Neural cell (in vitro differentiated cells): Measurements from ENCODE around the gene SMIM1. TPM values are rescaled to one million over a fixed set of nuclear protein-coding genes. Genes with fewer than 3 reads are reported as not detected.

ENCODE experiments used
- H2AFZ ChIP-seq: fragments of 200-600, 300-800 bp; sonication (generic), shearing (Covaris generic); 2 replicates; pipeline ENCODE4 v1.6.0; 2014; ENCODE audit warnings: low read depth, mild to moderate bottlenecking, antibody characterized with exemption, low read length, moderate library complexity
- H3F3A ChIP-seq: fragments of 200-600 bp; shearing (Covaris generic); 2 replicates; pipeline ENCODE4 v1.6.1; 2016; ENCODE audit warnings: mild to moderate bottlenecking, moderate library complexity, mixed read lengths, antibody characterized with exemption, low read length; ENCODE audit not compliant: insufficient read depth, poor library complexity, severe bottlenecking
- H3K27ac ChIP-seq: fragments of 200-600, 300-800 bp; sonication (generic), shearing (Covaris generic); 2 replicates; pipeline ENCODE4 v1.5.1; 2014; ENCODE audit warnings: mild to moderate bottlenecking, low read length, moderate library complexity
- H3K27me3 ChIP-seq: fragments of 300-800, 200-600 bp; sonication (generic), shearing (Covaris generic); 2 replicates; pipeline ENCODE4 v1.6.0; 2014; ENCODE audit warnings: mild to moderate bottlenecking, low read depth, low read length, moderate library complexity; ENCODE audit not compliant: insufficient read depth
- H3K36me3 ChIP-seq: fragments of 300-800, 200-600 bp; sonication (generic), shearing (Covaris generic); 2 replicates; pipeline ENCODE4 v1.5.1; 2014; ENCODE audit warnings: mild to moderate bottlenecking, antibody characterized with exemption, low read length, moderate library complexity; ENCODE audit not compliant: insufficient read depth
- H3K4me2 ChIP-seq: fragments of 300-800, 200-600 bp; sonication (generic), shearing (Covaris generic); 2 replicates; pipeline ENCODE4 v1.6.0; 2014; ENCODE audit warnings: mild to moderate bottlenecking, low read length
- H3K4me3 ChIP-seq: fragments of 300-800, 200-600 bp; sonication (generic), shearing (Covaris generic); 2 replicates; pipeline ENCODE4 v1.5.1; 2014; ENCODE audit warnings: mild to moderate bottlenecking, low read length, moderate library complexity
- H3K79me2 ChIP-seq: fragments of 200-600 bp; shearing (Covaris generic); replicated peaks from 2 replicates; pipeline ENCODE4 v1.6.0; 2014; ENCODE audit warnings: mild to moderate bottlenecking, low read length, moderate library complexity; ENCODE audit not compliant: insufficient read depth
- H3K9ac ChIP-seq: fragments of 300-800, 200-600 bp; sonication (generic), shearing (Covaris generic); 2 replicates; pipeline ENCODE4 v1.6.1; 2016; ENCODE audit warnings: mild to moderate bottlenecking, low read length, mixed read lengths
- H3K9me2 ChIP-seq: fragments of 200-600 bp; shearing (Covaris generic); 2 replicates; pipeline ENCODE4 v1.6.1; 2016; ENCODE audit warnings: mild to moderate bottlenecking, low read length, mixed read lengths; ENCODE audit not compliant: insufficient read depth
- H3K9me3 ChIP-seq: fragments of 200-600, 300-800 bp; sonication (generic), shearing (Covaris generic); 2 replicates; pipeline ENCODE4 v1.6.1; 2016; ENCODE audit warnings: mild to moderate bottlenecking, mixed run types, low read length, moderate library complexity, mixed read lengths
- H4K20me1 ChIP-seq: fragments of 200-600 bp; shearing (Covaris generic); 2 replicates; pipeline ENCODE4 v1.6.1; 2016; ENCODE audit warnings: mild to moderate bottlenecking, mixed run types; ENCODE audit not compliant: insufficient read depth
- EP300 ChIP-seq: fragments of 450-650 bp; conservative IDR thresholded peaks from 2 replicates; pipeline ENCODE4 v1.6.1; 2014; ENCODE audit warnings: antibody characterized with exemption, mild to moderate bottlenecking, moderate library complexity; ENCODE audit not compliant: poor library complexity, severe bottlenecking
- EZH2 ChIP-seq: fragments of 200-600, 300-800 bp; shearing (Covaris generic), sonication (generic); IDR thresholded peaks from 2 replicates; pipeline ENCODE4 v1.6.1; 2014; ENCODE audit warnings: antibody characterized with exemption, low read length, borderline replicate concordance, mild to moderate bottlenecking; ENCODE audit not compliant: insufficient read depth, poor library complexity, severe bottlenecking
- MXI1 ChIP-seq: fragments of 450-650 bp; conservative IDR thresholded peaks from 2 replicates; pipeline ENCODE4 v1.6.1; 2014; ENCODE audit warnings: antibody characterized with exemption, mild to moderate bottlenecking; ENCODE audit not compliant: poor library complexity, severe bottlenecking
- POLR2AphosphoS5 ChIP-seq: IDR thresholded peaks from 2 replicates; pipeline ENCODE4 v1.6.1; 2012
- RAD21 ChIP-seq: fragments of 450-650 bp; conservative IDR thresholded peaks from 2 replicates; pipeline ENCODE4 v1.6.1; 2014; ENCODE audit warnings: antibody characterized with exemption, mild to moderate bottlenecking, moderate library complexity
- SMC3 ChIP-seq: fragments of 450-650 bp; conservative IDR thresholded peaks from 2 replicates; pipeline ENCODE4 v1.6.1; 2014; ENCODE audit warnings: antibody characterized with exemption, mild to moderate bottlenecking, moderate library complexity; ENCODE audit not compliant: poor library complexity
- TAF1 ChIP-seq: IDR thresholded peaks from 2 replicates; pipeline ENCODE4 v1.6.1; 2012; ENCODE audit warnings: low read depth
- polyA plus RNA-seq: library from polyadenylated mRNA; depleted of rRNA; stranded (reverse); fragments of >200 nt; gene quantifications from 2 replicates; pipeline ENCODE4 v1.2.3, GENCODE V29; 2014
- TF ChIP-seq, protein P1 (sequence below): fragments of 450-650 bp; IDR thresholded peaks from 2 replicates; pipeline ENCODE4 v1.5.1; 2014; ENCODE audit warnings: antibody characterized with exemption, mild to moderate bottlenecking, moderate library complexity; ENCODE audit not compliant: poor library complexity, severe bottlenecking
- TF ChIP-seq, protein P2 (sequence below): IDR thresholded peaks from 2 replicates; pipeline ENCODE4 v1.6.1; 2012; ENCODE audit warnings: borderline replicate concordance

Gene SMIM1
- polyA plus RNA-seq, 1 donor from 2014 or later: not detected

DNA sequence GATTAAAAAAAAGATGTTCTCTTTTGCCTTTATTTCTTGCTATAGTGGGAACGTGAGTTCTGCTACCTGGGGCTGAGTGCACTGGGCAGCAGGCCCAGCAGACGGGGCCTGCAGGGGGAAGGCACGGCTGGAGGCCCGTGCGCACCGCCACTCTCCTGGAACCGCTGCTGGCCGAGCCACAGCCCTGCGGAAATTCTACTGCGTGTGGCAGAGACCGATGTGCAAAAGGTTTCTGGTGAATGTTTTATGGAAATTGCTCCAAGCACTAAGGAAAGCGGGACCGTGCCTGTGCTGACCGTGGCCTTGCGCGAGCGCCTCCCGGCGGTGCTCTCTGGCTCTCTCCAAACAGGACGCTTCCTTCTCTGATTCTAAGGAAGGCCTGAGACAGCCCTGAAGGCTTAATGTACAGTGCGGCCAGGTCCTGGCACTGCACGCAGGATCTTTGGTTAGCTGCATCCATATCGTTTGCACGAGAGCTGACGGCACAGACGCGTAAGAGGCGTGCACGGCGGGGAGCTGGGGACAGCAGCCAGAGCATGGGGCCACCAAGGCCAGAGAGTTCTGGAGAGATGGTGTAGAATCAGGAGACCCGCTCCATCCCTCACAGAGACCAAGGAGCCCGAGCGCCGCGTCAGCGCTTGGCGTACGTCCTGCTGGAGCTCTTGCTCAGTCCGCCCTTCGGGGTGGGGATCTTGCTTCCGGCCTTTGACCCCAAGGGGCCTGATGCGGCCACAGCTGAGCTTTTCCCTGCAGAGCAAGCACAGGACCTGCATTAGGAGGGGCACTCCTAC lies 42.4 kb downstream of the SMIM1 start:
- no peak overlapping the region for H3K9ac ChIP-seq
- H3K4me2 ChIP-seq: no peak overlapping the region
- no peaks in the 10 kb centered on the region for H3K36me3 ChIP-seq
- no peak overlapping the region for H3K4me3 ChIP-seq
- H2AFZ ChIP-seq: no peak overlapping the region
- H3K27me3 ChIP-seq: no peaks in the 10 kb centered on the region
- TF ChIP-seq SMC3 (no peak), EP300 (no peak), POLR2AphosphoS5 (no peak), EZH2 (no peak), TAF1 (no peak), RAD21 (no peak), MXI1 (no peak)
- TF ChIP-seq, protein P1, sequence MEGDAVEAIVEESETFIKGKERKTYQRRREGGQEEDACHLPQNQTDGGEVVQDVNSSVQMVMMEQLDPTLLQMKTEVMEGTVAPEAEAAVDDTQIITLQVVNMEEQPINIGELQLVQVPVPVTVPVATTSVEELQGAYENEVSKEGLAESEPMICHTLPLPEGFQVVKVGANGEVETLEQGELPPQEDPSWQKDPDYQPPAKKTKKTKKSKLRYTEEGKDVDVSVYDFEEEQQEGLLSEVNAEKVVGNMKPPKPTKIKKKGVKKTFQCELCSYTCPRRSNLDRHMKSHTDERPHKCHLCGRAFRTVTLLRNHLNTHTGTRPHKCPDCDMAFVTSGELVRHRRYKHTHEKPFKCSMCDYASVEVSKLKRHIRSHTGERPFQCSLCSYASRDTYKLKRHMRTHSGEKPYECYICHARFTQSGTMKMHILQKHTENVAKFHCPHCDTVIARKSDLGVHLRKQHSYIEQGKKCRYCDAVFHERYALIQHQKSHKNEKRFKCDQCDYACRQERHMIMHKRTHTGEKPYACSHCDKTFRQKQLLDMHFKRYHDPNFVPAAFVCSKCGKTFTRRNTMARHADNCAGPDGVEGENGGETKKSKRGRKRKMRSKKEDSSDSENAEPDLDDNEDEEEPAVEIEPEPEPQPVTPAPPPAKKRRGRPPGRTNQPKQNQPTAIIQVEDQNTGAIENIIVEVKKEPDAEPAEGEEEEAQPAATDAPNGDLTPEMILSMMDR: no peak
- TF ChIP-seq, protein P2, sequence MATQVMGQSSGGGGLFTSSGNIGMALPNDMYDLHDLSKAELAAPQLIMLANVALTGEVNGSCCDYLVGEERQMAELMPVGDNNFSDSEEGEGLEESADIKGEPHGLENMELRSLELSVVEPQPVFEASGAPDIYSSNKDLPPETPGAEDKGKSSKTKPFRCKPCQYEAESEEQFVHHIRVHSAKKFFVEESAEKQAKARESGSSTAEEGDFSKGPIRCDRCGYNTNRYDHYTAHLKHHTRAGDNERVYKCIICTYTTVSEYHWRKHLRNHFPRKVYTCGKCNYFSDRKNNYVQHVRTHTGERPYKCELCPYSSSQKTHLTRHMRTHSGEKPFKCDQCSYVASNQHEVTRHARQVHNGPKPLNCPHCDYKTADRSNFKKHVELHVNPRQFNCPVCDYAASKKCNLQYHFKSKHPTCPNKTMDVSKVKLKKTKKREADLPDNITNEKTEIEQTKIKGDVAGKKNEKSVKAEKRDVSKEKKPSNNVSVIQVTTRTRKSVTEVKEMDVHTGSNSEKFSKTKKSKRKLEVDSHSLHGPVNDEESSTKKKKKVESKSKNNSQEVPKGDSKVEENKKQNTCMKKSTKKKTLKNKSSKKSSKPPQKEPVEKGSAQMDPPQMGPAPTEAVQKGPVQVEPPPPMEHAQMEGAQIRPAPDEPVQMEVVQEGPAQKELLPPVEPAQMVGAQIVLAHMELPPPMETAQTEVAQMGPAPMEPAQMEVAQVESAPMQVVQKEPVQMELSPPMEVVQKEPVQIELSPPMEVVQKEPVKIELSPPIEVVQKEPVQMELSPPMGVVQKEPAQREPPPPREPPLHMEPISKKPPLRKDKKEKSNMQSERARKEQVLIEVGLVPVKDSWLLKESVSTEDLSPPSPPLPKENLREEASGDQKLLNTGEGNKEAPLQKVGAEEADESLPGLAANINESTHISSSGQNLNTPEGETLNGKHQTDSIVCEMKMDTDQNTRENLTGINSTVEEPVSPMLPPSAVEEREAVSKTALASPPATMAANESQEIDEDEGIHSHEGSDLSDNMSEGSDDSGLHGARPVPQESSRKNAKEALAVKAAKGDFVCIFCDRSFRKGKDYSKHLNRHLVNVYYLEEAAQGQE: no peak
- no peaks in the 10 kb centered on the region for H3K9me3 ChIP-seq
- no peaks in the 10 kb centered on the region for H3K9me2 ChIP-seq
- H4K20me1 ChIP-seq: no peaks in the 10 kb centered on the region
- H3F3A ChIP-seq: no peaks in the 10 kb centered on the region
- no peaks in the 10 kb centered on the region for H3K79me2 ChIP-seq
- H3K27ac ChIP-seq: no peak overlapping the region

DNA sequence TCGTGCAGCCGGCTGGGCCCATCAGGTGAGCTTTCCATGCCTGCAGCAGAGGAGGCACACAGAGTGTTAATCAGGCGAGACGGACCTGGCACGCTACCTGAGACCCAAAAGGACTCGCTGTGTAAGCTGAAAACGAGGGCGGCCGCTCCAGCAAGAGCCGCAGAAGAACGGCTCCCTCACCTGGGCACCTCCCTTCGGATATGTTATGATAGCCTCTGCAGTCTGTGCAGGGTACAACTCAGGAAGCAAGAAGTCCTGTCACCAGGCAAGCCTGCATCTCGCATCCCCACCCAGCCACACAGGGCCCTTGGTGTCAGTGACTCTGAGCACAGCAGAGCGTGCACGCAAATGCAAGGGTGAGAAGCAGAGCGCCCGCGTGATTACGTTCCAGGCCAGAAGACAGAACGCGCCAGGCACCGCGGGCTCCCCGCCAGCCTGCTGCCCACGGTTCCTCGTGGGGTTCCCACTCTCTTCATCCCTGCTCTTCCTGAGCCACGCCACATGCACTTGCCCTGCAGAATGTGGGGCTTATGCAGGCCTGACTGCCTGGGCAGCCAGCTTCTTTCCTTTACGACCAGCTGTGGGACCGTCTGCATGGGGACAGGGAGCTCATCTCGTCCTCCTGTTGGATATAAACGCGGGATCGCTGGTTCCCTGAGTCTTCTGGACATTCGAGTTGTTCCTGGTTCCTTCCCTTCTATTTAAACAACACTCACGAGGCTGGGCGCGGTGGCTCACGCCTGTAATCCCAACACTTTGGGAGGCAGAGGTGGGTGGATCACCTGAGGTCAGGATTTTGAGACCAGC lies 44.0 kb downstream of the SMIM1 start:
- Histone ChIP-seq H2AFZ (no peak overlapping the region), H3K79me2 (no peaks in the 10 kb centered on the region), H3K4me2 (no peak overlapping the region), H3K9ac (no peak overlapping the region), H3F3A (no peaks in the 10 kb centered on the region), H3K27me3 (no peaks in the 10 kb centered on the region), H3K9me2 (no peaks in the 10 kb centered on the region), H3K4me3 (no peak overlapping the region), H3K9me3 (no peaks in the 10 kb centered on the region), H4K20me1 (no peaks in the 10 kb centered on the region), H3K36me3 (no peaks in the 10 kb centered on the region), H3K27ac (no peak overlapping the region)
- no peak for TF ChIP-seq TAF1
- TF ChIP-seq, protein P2: no peak
